Fibroblast of lung (primary cell): ENCODE measurements around the gene ZNF765.
"Not testable (repeated sequence)": the region's sequence is repeated elsewhere in the genome, so short reads cannot be mapped to it uniquely, and the experiment has no call there.

Experiments
- EZH2 ChIP-seq: IDR thresholded peaks from 2 replicates; pipeline ENCODE4 v1.5.1; 2012; ENCODE audit warnings: low read length, control low read depth, mild to moderate bottlenecking; ENCODE audit errors: missing control alignments
- TF ChIP-seq, protein P1 (sequence below), 2 donors: IDR thresholded peaks in 1 of 2; conservative IDR thresholded peaks in 1 of 2; 1 replicate in 1 of 2; 2 replicates in 1 of 2; pipeline ENCODE4 v1.5.1; 2011 to 2012; ENCODE audit warnings: low read length in 2 of 2, control low read depth in 1 of 2, inconsistent platforms in 1 of 2, low read depth in 1 of 2, mild to moderate bottlenecking in 1 of 2

- TF ChIP-seq, protein P1, sequence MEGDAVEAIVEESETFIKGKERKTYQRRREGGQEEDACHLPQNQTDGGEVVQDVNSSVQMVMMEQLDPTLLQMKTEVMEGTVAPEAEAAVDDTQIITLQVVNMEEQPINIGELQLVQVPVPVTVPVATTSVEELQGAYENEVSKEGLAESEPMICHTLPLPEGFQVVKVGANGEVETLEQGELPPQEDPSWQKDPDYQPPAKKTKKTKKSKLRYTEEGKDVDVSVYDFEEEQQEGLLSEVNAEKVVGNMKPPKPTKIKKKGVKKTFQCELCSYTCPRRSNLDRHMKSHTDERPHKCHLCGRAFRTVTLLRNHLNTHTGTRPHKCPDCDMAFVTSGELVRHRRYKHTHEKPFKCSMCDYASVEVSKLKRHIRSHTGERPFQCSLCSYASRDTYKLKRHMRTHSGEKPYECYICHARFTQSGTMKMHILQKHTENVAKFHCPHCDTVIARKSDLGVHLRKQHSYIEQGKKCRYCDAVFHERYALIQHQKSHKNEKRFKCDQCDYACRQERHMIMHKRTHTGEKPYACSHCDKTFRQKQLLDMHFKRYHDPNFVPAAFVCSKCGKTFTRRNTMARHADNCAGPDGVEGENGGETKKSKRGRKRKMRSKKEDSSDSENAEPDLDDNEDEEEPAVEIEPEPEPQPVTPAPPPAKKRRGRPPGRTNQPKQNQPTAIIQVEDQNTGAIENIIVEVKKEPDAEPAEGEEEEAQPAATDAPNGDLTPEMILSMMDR (conservative IDR thresholded peaks at IDR 0.05 in 1 of 2, IDR thresholded peaks at IDR 0.05 in 1 of 2; ENCODE audit: low read depth in 1 of 2, low read length in 2 of 2), result not testable (repeated sequence)
- TF ChIP-seq EZH2, result not testable (repeated sequence)
These were observed 25.8 kb downstream of the ZNF765 start for GRCh38 chr19:53420520-53421315.
